Lower lobe of right lung (tissue), 2 donors: Measurements from ENCODE around the gene TMEM187. TPM values are rescaled to one million over a fixed set of nuclear protein-coding genes. Genes with fewer than 3 reads are reported as not detected.

Experiments used
- ATAC-seq, 2 donors: fragments of 200-7000 bp; cut with Tn5 transposase; one replicate each; pipeline ENCODE4 v1.9.1; 2020 to 2022; ENCODE audit warnings: mild to moderate bottlenecking in 2 of 2, moderate library complexity in 2 of 2
- DNase-seq: peaks from one replicate; pipeline ENCODE4 v3.0.0-alpha.2; 2020
- H3K27ac ChIP-seq: fragments of 200-600 bp; one replicate; pipeline ENCODE4 v1.8.0; 2022
- H3K27me3 ChIP-seq: fragments of 200-600 bp; one replicate; pipeline ENCODE4 v1.8.0; 2022; ENCODE audit warnings: low read depth
- H3K36me3 ChIP-seq: fragments of 200-600 bp; one replicate; pipeline ENCODE4 v1.8.0; 2022; ENCODE audit warnings: mild to moderate bottlenecking
- H3K4me1 ChIP-seq: fragments of 200-600 bp; one replicate; pipeline ENCODE4 v1.8.0; 2022
- H3K4me3 ChIP-seq: fragments of 200-600 bp; one replicate; pipeline ENCODE4 v1.8.0; 2022; ENCODE audit warnings: mild to moderate bottlenecking
- H3K9me3 ChIP-seq: fragments of 200-600 bp; one replicate; pipeline ENCODE4 v1.8.0; 2022
- intact Hi-C: fragments of 100-400 bp; cut with DNase I; formaldehyde crosslinking; loops from one replicate; pipeline ENCODE4 v1.11.0; 2022
- total RNA-seq: library from RNA; stranded (reverse); fragmentation: NEBNext Ultra II Directional; extraction: Animal tissue kit (Norgen Biotek cat#: 25700); gene quantifications from one replicate; pipeline ENCODE4 v1.2.1, GENCODE V29; 2021
- TF ChIP-seq, protein P1 (sequence below): fragments of 200-600 bp; IDR thresholded peaks from one replicate; pipeline ENCODE4 v1.8.0; 2022; ENCODE audit warnings: antibody characterized with exemption, mild to moderate bottlenecking
- donor health status: DM: no; HTN: yes; CAD: no; lungs with severe emphysema.

TMEM187 gene
- total RNA-seq, 1 donor from 2014 or later: 7.6 TPM

DNA sequence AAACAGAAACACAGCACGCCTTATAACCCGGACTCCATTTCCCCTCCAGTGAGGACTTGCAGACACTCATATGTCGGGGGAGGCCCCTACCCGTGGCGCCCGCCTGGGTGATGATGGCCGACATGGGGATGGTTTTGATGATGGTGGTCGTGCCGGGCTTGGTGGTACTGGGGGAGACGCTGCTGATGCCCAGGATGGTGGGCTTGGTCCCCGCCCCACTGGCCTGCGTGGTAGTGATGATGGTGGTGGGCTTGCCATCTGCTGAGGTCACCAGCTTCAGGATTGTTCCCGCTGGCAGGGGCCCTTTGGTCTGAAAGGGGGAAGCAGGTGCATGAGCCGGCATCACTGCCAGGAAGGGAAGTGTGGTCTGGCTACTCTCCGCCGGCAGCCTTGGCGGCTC is 15.3 kb upstream of the TMEM187 start:
- no peak overlapping the region for H3K4me3 ChIP-seq
- H3K27me3 ChIP-seq: no peaks in the 10 kb centered on the region
- peaks cover 98% of the 10 kb centered on the region for H3K36me3 ChIP-seq
- ATAC-seq (no peak), DNase-seq (no peak)
- TF ChIP-seq, protein P1, sequence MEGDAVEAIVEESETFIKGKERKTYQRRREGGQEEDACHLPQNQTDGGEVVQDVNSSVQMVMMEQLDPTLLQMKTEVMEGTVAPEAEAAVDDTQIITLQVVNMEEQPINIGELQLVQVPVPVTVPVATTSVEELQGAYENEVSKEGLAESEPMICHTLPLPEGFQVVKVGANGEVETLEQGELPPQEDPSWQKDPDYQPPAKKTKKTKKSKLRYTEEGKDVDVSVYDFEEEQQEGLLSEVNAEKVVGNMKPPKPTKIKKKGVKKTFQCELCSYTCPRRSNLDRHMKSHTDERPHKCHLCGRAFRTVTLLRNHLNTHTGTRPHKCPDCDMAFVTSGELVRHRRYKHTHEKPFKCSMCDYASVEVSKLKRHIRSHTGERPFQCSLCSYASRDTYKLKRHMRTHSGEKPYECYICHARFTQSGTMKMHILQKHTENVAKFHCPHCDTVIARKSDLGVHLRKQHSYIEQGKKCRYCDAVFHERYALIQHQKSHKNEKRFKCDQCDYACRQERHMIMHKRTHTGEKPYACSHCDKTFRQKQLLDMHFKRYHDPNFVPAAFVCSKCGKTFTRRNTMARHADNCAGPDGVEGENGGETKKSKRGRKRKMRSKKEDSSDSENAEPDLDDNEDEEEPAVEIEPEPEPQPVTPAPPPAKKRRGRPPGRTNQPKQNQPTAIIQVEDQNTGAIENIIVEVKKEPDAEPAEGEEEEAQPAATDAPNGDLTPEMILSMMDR: no peak
- intact Hi-C loops: loop anchor here (10.0 kb wide), 1 partner anchor 192 kb away; the partner anchor contains the start of gene PLXNB3
- H3K27ac ChIP-seq: no peak overlapping the region
- no peaks in the 10 kb centered on the region for H3K4me1 ChIP-seq
- H3K9me3 ChIP-seq: no peaks in the 10 kb centered on the region

DNA sequence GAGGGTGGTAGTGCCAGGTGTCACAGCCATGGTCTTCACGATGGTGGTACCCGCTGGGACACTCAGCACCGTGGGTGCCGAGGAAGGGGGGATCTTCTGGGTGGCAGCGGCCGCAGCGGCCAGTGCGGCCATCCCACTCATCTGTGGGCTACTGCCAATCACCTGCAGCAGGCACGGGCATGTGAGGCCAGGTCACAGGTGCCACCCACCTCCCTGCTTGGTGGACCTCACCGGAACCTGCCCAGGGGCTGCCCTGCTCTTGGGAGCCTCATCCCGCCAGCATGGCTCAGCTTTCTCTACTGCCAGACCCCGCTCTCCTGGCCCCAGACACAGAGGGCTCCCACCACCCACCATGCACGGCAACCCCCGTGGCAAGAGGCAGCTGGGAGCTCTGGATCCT is 13.9 kb upstream of the TMEM187 start:
- intact Hi-C loops: loop anchor here (10.0 kb wide), 1 partner anchor 194 kb away; the partner anchor contains the start of gene PLXNB3
- TF ChIP-seq, protein P1: no peak

DNA sequence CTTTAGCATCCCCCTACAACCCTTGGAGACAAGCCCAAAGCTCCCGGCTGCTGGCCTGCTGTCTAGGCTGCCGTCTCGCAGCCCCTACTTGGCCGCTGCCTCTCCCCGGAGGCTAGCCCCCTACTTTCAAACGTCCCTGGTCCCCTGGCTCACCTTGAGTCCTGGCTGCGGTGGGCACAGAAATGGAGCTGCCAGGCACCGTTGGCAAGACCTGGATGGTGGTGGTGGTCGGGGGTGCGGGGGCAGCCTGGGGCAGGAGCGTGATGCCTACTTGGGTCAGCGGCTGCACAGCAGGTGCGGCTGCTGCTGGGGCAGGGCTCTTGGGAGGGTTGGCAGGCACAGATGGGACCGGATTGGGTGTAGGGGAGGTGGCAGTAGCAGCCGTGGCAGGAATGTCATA is 12.9 kb upstream of the TMEM187 start:
- TF ChIP-seq, protein P1: no peak
- ATAC-seq (no peak), DNase-seq (no peak)
- no peaks in the 10 kb centered on the region for H3K4me1 ChIP-seq
- H3K36me3 ChIP-seq: peaks cover 92% of the 10 kb centered on the region
- no peak overlapping the region for H3K27ac ChIP-seq
- H3K27me3 ChIP-seq: no peaks in the 10 kb centered on the region
- H3K4me3 ChIP-seq: no peak overlapping the region
- no peaks in the 10 kb centered on the region for H3K9me3 ChIP-seq
- intact Hi-C loops: loop anchor here (10.0 kb wide), 1 partner anchor 195 kb away; the partner anchor contains the start of gene PLXNB3

More for the DNA sequence above, 13.9 kb upstream of the TMEM187 start:
- H3K4me1 ChIP-seq: no peaks in the 10 kb centered on the region
- H3K4me3 ChIP-seq: no peak overlapping the region
- DNase-seq: no peak
- no peak for ATAC-seq
- no peak overlapping the region for H3K27ac ChIP-seq
- H3K36me3 ChIP-seq: peaks cover 97% of the 10 kb centered on the region
- no peaks in the 10 kb centered on the region for H3K27me3 ChIP-seq
- H3K9me3 ChIP-seq: no peaks in the 10 kb centered on the region

DNA sequence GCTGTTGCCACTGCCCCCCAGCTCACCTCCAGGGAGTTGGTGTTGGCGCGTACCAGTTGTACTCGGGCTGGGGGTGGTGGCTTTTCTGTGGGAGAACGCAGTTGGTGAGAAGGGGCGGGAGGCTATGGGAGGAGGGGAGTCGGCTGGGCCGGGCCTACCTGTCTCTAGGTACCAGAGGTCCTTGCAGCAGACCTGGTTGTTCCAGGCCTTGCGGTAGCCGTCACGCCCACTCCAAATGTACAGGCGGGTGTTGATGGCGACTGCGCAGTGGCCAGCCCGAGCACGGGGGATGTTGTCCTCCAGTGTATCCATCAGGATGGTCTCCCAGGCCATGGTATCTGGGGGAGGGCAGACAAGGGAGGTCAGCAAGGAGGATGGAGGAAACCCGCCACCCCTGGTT is 12.5 kb upstream of the TMEM187 start:
- H3K36me3 ChIP-seq: peaks cover 88% of the 10 kb centered on the region
- ATAC-seq: no peak
- no peak for DNase-seq
- TF ChIP-seq, protein P1: no peak
- H3K27me3 ChIP-seq: no peaks in the 10 kb centered on the region
- intact Hi-C loops: no loop called here
- H3K9me3 ChIP-seq: no peaks in the 10 kb centered on the region
- H3K4me1 ChIP-seq: no peaks in the 10 kb centered on the region
- H3K4me3 ChIP-seq: no peak overlapping the region
- no peak overlapping the region for H3K27ac ChIP-seq

DNA sequence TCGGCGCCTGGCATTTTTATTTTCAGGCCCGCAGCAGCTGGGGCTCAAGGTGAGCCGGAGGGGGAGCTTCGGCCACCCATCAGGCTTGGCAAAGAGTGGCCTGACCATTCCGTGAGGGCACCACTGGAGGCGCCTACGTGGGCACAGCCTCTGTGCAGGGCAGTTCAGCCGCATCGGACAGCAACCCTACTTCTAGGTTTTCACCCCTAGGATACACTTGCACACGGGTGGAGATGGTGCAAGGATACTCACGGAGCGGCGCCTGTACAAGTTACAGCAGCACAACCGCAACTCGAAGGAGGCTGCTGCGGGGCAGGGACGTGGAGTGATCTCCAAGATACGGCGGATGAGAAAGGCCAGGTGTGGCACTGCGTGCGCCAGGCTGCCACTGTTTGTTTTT is 11.8 kb upstream of the TMEM187 start:
- no peak for DNase-seq
- H3K27me3 ChIP-seq: no peaks in the 10 kb centered on the region
- no peak overlapping the region for H3K4me3 ChIP-seq
- H3K27ac ChIP-seq: no peak overlapping the region
- ATAC-seq: no peak
- no peaks in the 10 kb centered on the region for H3K9me3 ChIP-seq
- intact Hi-C loops: no loop called here
- TF ChIP-seq, protein P1: no peak
- peaks cover 82% of the 10 kb centered on the region for H3K36me3 ChIP-seq
- no peaks in the 10 kb centered on the region for H3K4me1 ChIP-seq

DNA sequence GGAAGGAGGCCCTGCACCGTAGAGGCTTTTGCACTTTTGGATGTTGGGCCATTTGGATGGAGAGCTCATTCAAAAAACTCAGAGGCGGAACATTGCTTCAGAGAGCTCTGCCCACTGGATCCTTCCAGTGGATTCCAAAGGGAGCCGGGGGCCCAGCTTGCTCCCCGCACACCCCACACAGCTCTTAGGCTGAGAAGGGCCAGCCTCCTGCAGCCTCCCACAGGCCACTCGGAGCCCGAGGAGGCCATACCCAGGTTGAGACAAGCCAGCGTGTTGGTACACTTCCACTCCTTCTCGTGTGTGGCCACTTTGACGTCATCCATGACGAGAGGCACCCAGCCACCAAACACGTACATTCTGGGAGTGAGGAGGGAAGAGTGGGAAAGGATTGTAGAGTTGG is 11.3 kb upstream of the TMEM187 start:
- no peaks in the 10 kb centered on the region for H3K27me3 ChIP-seq
- ATAC-seq (no peak), DNase-seq (no peak)
- H3K4me3 ChIP-seq: no peak overlapping the region
- no peaks in the 10 kb centered on the region for H3K9me3 ChIP-seq
- no peak overlapping the region for H3K27ac ChIP-seq
- H3K4me1 ChIP-seq: peaks cover 3% of the 10 kb centered on the region
- H3K36me3 ChIP-seq: peaks cover 77% of the 10 kb centered on the region
- TF ChIP-seq, protein P1: no peak
- intact Hi-C loops: no loop called here
